Endothelial cell of umbilical vein (primary cell): ENCODE results near the gene UQCRH.

Experiments
- EZH2 ChIP-seq: IDR thresholded peaks from 2 replicates; pipeline ENCODE4 v1.6.1; 2012; ENCODE audit warnings: borderline replicate concordance, low read depth, mild to moderate bottlenecking, moderate library complexity, low read length, inconsistent platforms; ENCODE audit not compliant: severe bottlenecking
- FOS ChIP-seq: IDR thresholded peaks from 2 replicates; pipeline ENCODE4 v1.6.1; 2011; ENCODE audit warnings: mild to moderate bottlenecking, low read length, moderate library complexity, borderline replicate concordance; ENCODE audit not compliant: insufficient read depth
- GATA2 ChIP-seq: IDR thresholded peaks from 2 replicates; pipeline ENCODE4 v1.7.0; 2011; ENCODE audit warnings: low read depth, mild to moderate bottlenecking, moderate library complexity, mixed read lengths, low read length; ENCODE audit not compliant: insufficient read length, insufficient read depth
- POLR2A ChIP-seq: IDR thresholded peaks from 2 replicates; pipeline ENCODE4 v1.6.1; 2012; ENCODE audit warnings: low read depth, mild to moderate bottlenecking, control low read depth, low read length
- POLR2AphosphoS5 ChIP-seq: IDR thresholded peaks from 2 replicates; pipeline ENCODE4 v1.6.1; 2012; ENCODE audit warnings: low read depth, mild to moderate bottlenecking, control low read depth, low read length, moderate library complexity; ENCODE audit not compliant: insufficient read depth
- TF ChIP-seq, protein P1 (sequence below), 2 donors: IDR thresholded peaks; 1 replicate in 1 of 2; 2 replicates in 1 of 2; pipeline ENCODE4 v1.5.1; 2011; ENCODE audit warnings: low read length in 2 of 2, mild to moderate bottlenecking in 2 of 2, moderate library complexity in 2 of 2, control low read depth in 1 of 2, inconsistent platforms in 1 of 2, low read depth in 1 of 2; ENCODE audit not compliant: insufficient read depth in 1 of 2; ENCODE audit errors: extremely low read depth in 1 of 2
- TF ChIP-seq, protein P2 (sequence below): IDR thresholded peaks from 2 replicates; pipeline ENCODE4 v1.6.1; 2011; ENCODE audit not compliant: insufficient read depth, insufficient read length

GRCh38 chr1:46274225-46275029 lies 29.1 kb upstream of the UQCRH start:
- TF ChIP-seq, protein P1, sequence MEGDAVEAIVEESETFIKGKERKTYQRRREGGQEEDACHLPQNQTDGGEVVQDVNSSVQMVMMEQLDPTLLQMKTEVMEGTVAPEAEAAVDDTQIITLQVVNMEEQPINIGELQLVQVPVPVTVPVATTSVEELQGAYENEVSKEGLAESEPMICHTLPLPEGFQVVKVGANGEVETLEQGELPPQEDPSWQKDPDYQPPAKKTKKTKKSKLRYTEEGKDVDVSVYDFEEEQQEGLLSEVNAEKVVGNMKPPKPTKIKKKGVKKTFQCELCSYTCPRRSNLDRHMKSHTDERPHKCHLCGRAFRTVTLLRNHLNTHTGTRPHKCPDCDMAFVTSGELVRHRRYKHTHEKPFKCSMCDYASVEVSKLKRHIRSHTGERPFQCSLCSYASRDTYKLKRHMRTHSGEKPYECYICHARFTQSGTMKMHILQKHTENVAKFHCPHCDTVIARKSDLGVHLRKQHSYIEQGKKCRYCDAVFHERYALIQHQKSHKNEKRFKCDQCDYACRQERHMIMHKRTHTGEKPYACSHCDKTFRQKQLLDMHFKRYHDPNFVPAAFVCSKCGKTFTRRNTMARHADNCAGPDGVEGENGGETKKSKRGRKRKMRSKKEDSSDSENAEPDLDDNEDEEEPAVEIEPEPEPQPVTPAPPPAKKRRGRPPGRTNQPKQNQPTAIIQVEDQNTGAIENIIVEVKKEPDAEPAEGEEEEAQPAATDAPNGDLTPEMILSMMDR (IDR thresholded peaks at IDR 0.05; ENCODE audit: extremely low read depth in 1 of 2, insufficient read depth in 1 of 2, low read depth in 1 of 2, low read length in 2 of 2) = no peak
- no peak for TF ChIP-seq EZH2
- TF ChIP-seq, protein P2, sequence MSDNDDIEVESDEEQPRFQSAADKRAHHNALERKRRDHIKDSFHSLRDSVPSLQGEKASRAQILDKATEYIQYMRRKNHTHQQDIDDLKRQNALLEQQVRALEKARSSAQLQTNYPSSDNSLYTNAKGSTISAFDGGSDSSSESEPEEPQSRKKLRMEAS = no peak
- TF ChIP-seq POLR2AphosphoS5 = no peak
- no peak for TF ChIP-seq POLR2A
- TF ChIP-seq GATA2 = no peak
- TF ChIP-seq FOS = no peak
